IMR-90 (cell line): ENCODE data around the gene ENKUR. TPM values are rescaled to one million over a fixed set of nuclear protein-coding genes. Genes with fewer than 3 reads are reported as not detected.

Source experiments
- ATAC-seq: fragments of 200-7000 bp; cut with Tn5 transposase; 2 replicates; pipeline ENCODE4 v1.9.1; 2020; ENCODE audit warnings: low read depth, mild to moderate bottlenecking, moderate library complexity
- BruUV-seq: library from RNA; stranded (reverse); fragments of 400-500 nt; replicated peaks from 2 replicates; lab custom pipeline; 2021; lab: Mats Ljungman, UMichigan
- CTCF ChIA-PET: fragments of 300-600 bp; formaldehyde crosslinking; extraction: SDS; loops from one replicate; lab custom pipeline; 2021; ENCODE audit warnings: antibody characterized with exemption; lab: Yijun Ruan, JAX
- POLR2A ChIA-PET: fragments of 300-600 bp; sonication (Branson Sonifier 250); formaldehyde crosslinking; loops from one replicate; lab custom pipeline; 2022; ENCODE audit warnings: antibody characterized with exemption; ENCODE audit not compliant: unreplicated experiment; lab: Charles Lee
- DNase-seq: peaks from one replicate; pipeline ENCODE4 v3.0.0; 2013
- H2AFZ ChIP-seq: replicated peaks from 2 replicates; pipeline ENCODE3; 2013; ENCODE audit warnings: low read length, mild to moderate bottlenecking; ENCODE audit not compliant: poor library complexity
- H2AK5ac ChIP-seq: 2 replicates; pipeline ENCODE4 v1.6.1; 2013; ENCODE audit warnings: low read depth, low read length, inconsistent platforms
- H2AK9ac ChIP-seq: replicated peaks from 2 replicates; pipeline ENCODE3; 2013; ENCODE audit warnings: mild to moderate bottlenecking, low read depth, low read length, moderate library complexity; ENCODE audit not compliant: poor library complexity
- H2BK120ac ChIP-seq: 2 replicates; pipeline ENCODE4 v1.6.1; 2013; ENCODE audit warnings: low read depth, low read length, inconsistent platforms
- H2BK15ac ChIP-seq: 3 replicates; pipeline ENCODE4 v1.6.1; 2013; ENCODE audit warnings: low read depth, low read length, inconsistent platforms
- H2BK20ac ChIP-seq: 2 replicates; pipeline ENCODE4 v1.6.1; 2013; ENCODE audit warnings: low read depth, mild to moderate bottlenecking, inconsistent platforms, low read length, moderate library complexity
- H2BK5ac ChIP-seq: 2 replicates; pipeline ENCODE4 v1.6.1; 2013; ENCODE audit warnings: mild to moderate bottlenecking, low read depth, low read length, inconsistent platforms; ENCODE audit not compliant: poor library complexity, severe bottlenecking
- H3K14ac ChIP-seq: replicated peaks from 2 replicates; pipeline ENCODE4 v1.6.1; 2013; ENCODE audit warnings: low read depth, low read length, inconsistent platforms
- H3K18ac ChIP-seq: 2 replicates; pipeline ENCODE4 v1.6.1; 2013; ENCODE audit warnings: low read depth, low read length, control low read depth
- H3K23ac ChIP-seq: 2 replicates; pipeline ENCODE4 v1.6.1; 2013; ENCODE audit warnings: low read depth, low read length, inconsistent platforms
- H3K27ac ChIP-seq: 2 replicates; pipeline ENCODE4 v1.5.1; 2013; ENCODE audit warnings: mild to moderate bottlenecking, control low read depth, low read length; ENCODE audit not compliant: insufficient read depth
- H3K27me3 ChIP-seq: 2 replicates; pipeline ENCODE4 v1.6.1; 2013; ENCODE audit warnings: low read length; ENCODE audit not compliant: control insufficient read depth, insufficient read depth
- H3K36me3 ChIP-seq: 2 replicates; pipeline ENCODE4 v1.6.1; 2013; ENCODE audit warnings: low read length, mixed read lengths; ENCODE audit not compliant: control insufficient read depth, insufficient read depth
- H3K4ac ChIP-seq: 2 replicates; pipeline ENCODE4 v1.6.1; 2013; ENCODE audit warnings: low read depth, low read length, inconsistent platforms
- H3K4me1 ChIP-seq: 2 replicates; pipeline ENCODE4 v1.6.1; 2013; ENCODE audit warnings: low read length, mixed read lengths; ENCODE audit not compliant: control insufficient read depth, insufficient read depth
- H3K4me2 ChIP-seq: 2 replicates; pipeline ENCODE4 v1.6.1; 2013; ENCODE audit warnings: low read depth, mild to moderate bottlenecking, control low read depth, low read length, moderate library complexity
- H3K4me3 ChIP-seq: 2 replicates; pipeline ENCODE4 v1.5.1; 2013; ENCODE audit warnings: low read depth, mild to moderate bottlenecking, control low read depth, low read length, moderate library complexity; ENCODE audit not compliant: insufficient read depth
- H3K56ac ChIP-seq: 2 replicates; pipeline ENCODE4 v1.6.1; 2013; ENCODE audit warnings: low read length, inconsistent platforms; ENCODE audit not compliant: insufficient read depth; ENCODE audit errors: extremely low read depth
- H3K79me1 ChIP-seq, 2 experiments: 2 replicates each; pipeline ENCODE4 v1.6.1; 2013; ENCODE audit warnings: low read length in 2 of 2, inconsistent platforms in 1 of 2, low read depth in 1 of 2
- H3K9ac ChIP-seq: 2 replicates; pipeline ENCODE4 v1.6.1; 2013; ENCODE audit warnings: low read depth, low read length, control low read depth
- H3K9me1 ChIP-seq: 2 replicates; pipeline ENCODE4 v1.6.1; 2013; ENCODE audit warnings: low read length, inconsistent platforms; ENCODE audit not compliant: insufficient read depth
- H3K9me3 ChIP-seq: 2 replicates; pipeline ENCODE4 v1.6.1; 2013; ENCODE audit warnings: low read length; ENCODE audit not compliant: control insufficient read depth, insufficient read depth
- H4K20me1 ChIP-seq: 2 replicates; pipeline ENCODE4 v1.6.1; 2013; ENCODE audit warnings: low read length, inconsistent platforms; ENCODE audit not compliant: insufficient read depth
- H4K5ac ChIP-seq: 2 replicates; pipeline ENCODE4 v1.6.1; 2013; ENCODE audit warnings: mild to moderate bottlenecking, low read depth, low read length, control low read depth
- H4K8ac ChIP-seq, 2 experiments: 2 replicates each; pipeline ENCODE4 v1.6.1; 2013; ENCODE audit warnings: low read depth in 2 of 2, low read length in 2 of 2, control low read depth in 1 of 2, inconsistent platforms in 1 of 2
- H4K91ac ChIP-seq: 2 replicates; pipeline ENCODE4 v1.6.1; 2013; ENCODE audit warnings: low read depth, low read length, inconsistent platforms; ENCODE audit not compliant: insufficient read depth
- BHLHE40 ChIP-seq: fragments of 150-350 bp; IDR thresholded peaks from 2 replicates; pipeline ENCODE4 v1.6.1; 2016; ENCODE audit warnings: mild to moderate bottlenecking, low read depth, low read length
- CEBPB ChIP-seq: IDR thresholded peaks from 2 replicates; pipeline ENCODE4 v1.6.1; 2012; ENCODE audit warnings: low read depth, low read length, improper control_type of control experiment
- CHD1 ChIP-seq: IDR thresholded peaks from 2 replicates; pipeline ENCODE4 v1.6.1; 2012; ENCODE audit warnings: low read depth, low read length, improper control_type of control experiment
- ELK1 ChIP-seq: fragments of 150-350 bp; IDR thresholded peaks from 2 replicates; pipeline ENCODE4 v1.6.1; 2016; ENCODE audit warnings: low read depth, mild to moderate bottlenecking, low read length, moderate library complexity, borderline replicate concordance
- FOS ChIP-seq: fragments of 150-350 bp; IDR thresholded peaks from 2 replicates; pipeline ENCODE4 v1.6.1; 2016; ENCODE audit warnings: low read depth, low read length
- MAZ ChIP-seq: IDR thresholded peaks from 2 replicates; pipeline ENCODE4 v1.6.1; 2012; ENCODE audit warnings: low read depth, mild to moderate bottlenecking, low read length, improper control_type of control experiment, moderate library complexity, borderline replicate concordance
- MXI1 ChIP-seq: IDR thresholded peaks from 2 replicates; pipeline ENCODE4 v1.6.1; 2012; ENCODE audit warnings: low read depth, mild to moderate bottlenecking, low read length, moderate library complexity, borderline replicate concordance
- NFE2L2 ChIP-seq: fragments of 150-350 bp; IDR thresholded peaks from 2 replicates; pipeline ENCODE4 v1.6.1; 2016; ENCODE audit warnings: low read depth, mild to moderate bottlenecking, low read length
- POLR2A ChIP-seq: IDR thresholded peaks from 2 replicates; pipeline ENCODE4 v1.6.1; 2012; ENCODE audit warnings: mild to moderate bottlenecking, low read depth, low read length
- RAD21 ChIP-seq: IDR thresholded peaks from 2 replicates; pipeline ENCODE4 v1.6.1; 2012; ENCODE audit warnings: low read length, improper control_type of control experiment
- RCOR1 ChIP-seq: IDR thresholded peaks from 2 replicates; pipeline ENCODE4 v1.6.1; 2012; ENCODE audit warnings: mild to moderate bottlenecking, low read length, improper control_type of control experiment; ENCODE audit not compliant: insufficient replicate concordance
- RFX5 ChIP-seq: IDR thresholded peaks from 2 replicates; pipeline ENCODE4 v1.8.0; 2012; ENCODE audit warnings: low read depth, mild to moderate bottlenecking, low read length, moderate library complexity
- SMC3 ChIP-seq: fragments of 150-350 bp; IDR thresholded peaks from 2 replicates; pipeline ENCODE4 v1.6.1; 2016; ENCODE audit warnings: low read depth, mild to moderate bottlenecking, antibody characterized with exemption, low read length, moderate library complexity
- USF2 ChIP-seq: fragments of 150-350 bp; IDR thresholded peaks from 2 replicates; pipeline ENCODE4 v1.6.1; 2017; ENCODE audit warnings: mild to moderate bottlenecking, antibody characterized with exemption, low read length, low read depth
- WGBS, 2 experiments: methylation state at CpG; one replicate each; pipeline versions ENCODE4 v1.1.5 to v1.1.7; 2013; ENCODE audit warnings: missing lambda C conversion rate in 2 of 2; ENCODE audit not compliant: insufficient read length in 1 of 2; ENCODE audit errors: extremely low coverage in 2 of 2; 5-methylcytosine and 5-hydroxymethylcytosine counted together
- dilution Hi-C: fragments of 300-500 bp; cut with HindIII; formaldehyde crosslinking; loops from one replicate; pipeline ENCODE4 v1.14.3; 2018; ENCODE audit warnings: low sequenced_read_pairs; ENCODE audit not compliant: unreplicated experiment
- in situ Hi-C: fragments of 300-500 bp; cut with MboI; formaldehyde crosslinking; loops from 3 replicates; pipeline ENCODE4 v1.14.3; 2019; ENCODE audit warnings: low sequenced_read_pairs, inconsistent platforms, mixed read lengths
- intact Hi-C: fragments of 100-400 bp; cut with micrococcal nuclease; formaldehyde crosslinking; loops from 2 replicates; pipeline ENCODE4 v1.10.0; 2022
- polyA plus RNA-seq, 3 experiments: library from polyadenylated mRNA; depleted of rRNA; stranded (reverse); fragments of >200 nt; gene quantifications; 2 replicates each; pipeline ENCODE4 v1.2.3, GENCODE V29; 2012; ENCODE audit warnings: low replicate concordance in 1 of 3
- total RNA-seq: library from RNA; depleted of rRNA; stranded (reverse); fragments of >200 nt; gene quantifications from 2 replicates; pipeline ENCODE4 v1.2.3, GENCODE V29; 2012
- TF ChIP-seq, protein P1 (sequence below): conservative IDR thresholded peaks from 2 replicates; pipeline ENCODE4 v1.5.1; 2012; ENCODE audit warnings: mild to moderate bottlenecking, low read depth, low read length, improper control_type of control experiment

The ENKUR gene
- total and polyA plus RNA-seq, 2 of the 4 experiments (the other 2 are of a cell fraction) = not detected

GRCh38 chr10:24950439-24950838 lies 65.5 kb downstream of the ENKUR start:
- H4K8ac ChIP-seq = no peak overlapping the region
- H2BK120ac ChIP-seq = no peak overlapping the region
- H4K91ac ChIP-seq = no peak overlapping the region
- no peak overlapping the region for H2AK9ac ChIP-seq
- TF ChIP-seq CHD1 (no peak), RCOR1 (no peak), BHLHE40 (no peak), RAD21 (no peak), FOS (no peak), MAZ (no peak), USF2 (no peak), POLR2A (no peak), CEBPB (no peak), MXI1 (no peak), NFE2L2 (no peak), SMC3 (no peak), RFX5 (no peak), ELK1 (no peak)
- TF ChIP-seq, protein P1, sequence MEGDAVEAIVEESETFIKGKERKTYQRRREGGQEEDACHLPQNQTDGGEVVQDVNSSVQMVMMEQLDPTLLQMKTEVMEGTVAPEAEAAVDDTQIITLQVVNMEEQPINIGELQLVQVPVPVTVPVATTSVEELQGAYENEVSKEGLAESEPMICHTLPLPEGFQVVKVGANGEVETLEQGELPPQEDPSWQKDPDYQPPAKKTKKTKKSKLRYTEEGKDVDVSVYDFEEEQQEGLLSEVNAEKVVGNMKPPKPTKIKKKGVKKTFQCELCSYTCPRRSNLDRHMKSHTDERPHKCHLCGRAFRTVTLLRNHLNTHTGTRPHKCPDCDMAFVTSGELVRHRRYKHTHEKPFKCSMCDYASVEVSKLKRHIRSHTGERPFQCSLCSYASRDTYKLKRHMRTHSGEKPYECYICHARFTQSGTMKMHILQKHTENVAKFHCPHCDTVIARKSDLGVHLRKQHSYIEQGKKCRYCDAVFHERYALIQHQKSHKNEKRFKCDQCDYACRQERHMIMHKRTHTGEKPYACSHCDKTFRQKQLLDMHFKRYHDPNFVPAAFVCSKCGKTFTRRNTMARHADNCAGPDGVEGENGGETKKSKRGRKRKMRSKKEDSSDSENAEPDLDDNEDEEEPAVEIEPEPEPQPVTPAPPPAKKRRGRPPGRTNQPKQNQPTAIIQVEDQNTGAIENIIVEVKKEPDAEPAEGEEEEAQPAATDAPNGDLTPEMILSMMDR = no peak
- no peak overlapping the region for H3K9ac ChIP-seq
- no peak overlapping the region for H3K27ac ChIP-seq
- POLR2A ChIA-PET = no interaction called here
- no peak for DNase-seq
- no peak overlapping the region for H3K4me3 ChIP-seq
- no peak overlapping the region for H3K4me2 ChIP-seq
- dilution Hi-C loops = no loop called here
- H3K4ac ChIP-seq = no peak overlapping the region
- no peaks in the 10 kb centered on the region for H3K9me3 ChIP-seq
- CTCF ChIA-PET = no interaction called here
- WGBS, 2 experiments = 100% methylated on average over 1 of the region's 5 CpGs; no CpG with 5 or more reads in 1 of the 2 experiments
- intact Hi-C loops = loop anchor here (5.0 kb wide), 1 partner anchor 58 kb away; no protein-coding TSS in a partner anchor
- no peak overlapping the region for H2BK20ac ChIP-seq
- no peaks in the 10 kb centered on the region for H3K27me3 ChIP-seq
- in situ Hi-C loops = loop anchor here (25.0 kb wide), 1 partner anchor 238 kb away; the partner anchor contains the start of gene ARHGAP21
- no peak overlapping the region for H2AFZ ChIP-seq
- BruUV-seq = no TSS peak
- no peak overlapping the region for H4K5ac ChIP-seq
- H3K56ac ChIP-seq = no peak overlapping the region
- peaks cover 7% of the 10 kb centered on the region; the same call in 1 of the 2 replicates for H3K9me1 ChIP-seq
- H3K4me1 ChIP-seq = peaks cover 21% of the 10 kb centered on the region
- H2AK5ac ChIP-seq = no peak overlapping the region
- H2BK5ac ChIP-seq = no peak overlapping the region
- H2BK15ac ChIP-seq = no peak overlapping the region
- H4K20me1 ChIP-seq = no peaks in the 10 kb centered on the region
- no peak overlapping the region for H3K14ac ChIP-seq
- no peak for ATAC-seq
- H3K36me3 ChIP-seq = no peaks in the 10 kb centered on the region
- peaks cover 6 to 28% of the 10 kb centered on the region in 2 experiments; a peak in 3 of 4 replicates for H3K79me1 ChIP-seq
- H3K18ac ChIP-seq = no peak overlapping the region
- no peak overlapping the region for H3K23ac ChIP-seq
